ENCODE measurements around the gene MDH2. TPM values are rescaled to one million over a fixed set of nuclear protein-coding genes. Genes with fewer than 3 reads are reported as not detected.
A peak's percentile ranks its signal among the peaks of the same experiment; 100 is the strongest.
"Not testable (repeated sequence)": the region's sequence is repeated elsewhere in the genome, so short reads cannot be mapped to it uniquely, and the experiment has no call there.

The MDH2 gene
- total RNA-seq, 6 experiments from 2014 or later, result 208 to 255 (median 243) TPM

GRCh38 chr7:76008156-76008687, 39.7 kb upstream of the MDH2 start:
- no peak for DNase-seq
- Mint-ChIP-seq H3K4me3 (0 out of 2 replicates have a peak overlapping the region, but pooled peaks have one; percentile 81), H3K9me3 (no peaks in the 10 kb centered on the region), H3K4me1 (ENCODE audit: low read depth) (peaks cover 39% of the 10 kb centered on the region), H3K27ac (peak overlapping the region; percentile 84; the same call in 1 of the 2 replicates), H3K36me3 (ENCODE audit: low read depth) (peaks cover 4% of the 10 kb centered on the region), H3K27me3 (ENCODE audit: insufficient read depth) (no peaks in the 10 kb centered on the region; the same call in 1 of the 2 replicates)
- no peak for TF ChIP-seq CTCF (IDR thresholded peaks at IDR 0.05)

- H3K4me3 Mint-ChIP-seq, result peak overlapping the region; percentile 81; the same call in 1 of the 2 replicates
- no peak for DNase-seq
- H3K9me3 Mint-ChIP-seq, result no peaks in the 10 kb centered on the region
- peaks cover 39% of the 10 kb centered on the region for H3K4me1 Mint-ChIP-seq (ENCODE audit: low read depth)
- peak overlapping the region; percentile 84; the same call in 1 of the 2 replicates for H3K27ac Mint-ChIP-seq
- H3K27me3 Mint-ChIP-seq (ENCODE audit: insufficient read depth), result peaks cover 2% of the 10 kb centered on the region
- peaks cover 4% of the 10 kb centered on the region for H3K36me3 Mint-ChIP-seq (ENCODE audit: low read depth)
- no peak for TF ChIP-seq CTCF (IDR thresholded peaks at IDR 0.05)
Measured at GRCh38 chr7:76009672-76010600, 38.0 kb upstream of the MDH2 start.

- peak; percentile 52 for DNase-seq
- Mint-ChIP-seq H3K4me1 (ENCODE audit: low read depth) (peaks cover 39% of the 10 kb centered on the region), H3K4me3 (peak overlapping the region; percentile 12), H3K27ac (peak overlapping the region; percentile 73), H3K36me3 (ENCODE audit: low read depth) (no peaks in the 10 kb centered on the region; the same call in 1 of the 2 replicates), H3K9me3 (no peaks in the 10 kb centered on the region), H3K27me3 (ENCODE audit: insufficient read depth) (peaks cover 2% of the 10 kb centered on the region)
- no peak for TF ChIP-seq CTCF (IDR thresholded peaks at IDR 0.05)
Measured at GRCh38 chr7:76011442-76011861, 36.5 kb upstream of the MDH2 start.

- H3K9me3 Mint-ChIP-seq, result no peaks in the 10 kb centered on the region
- TF ChIP-seq CTCF (IDR thresholded peaks at IDR 0.05), result no peak
- no peak overlapping the region for H3K27ac Mint-ChIP-seq
- H3K4me3 Mint-ChIP-seq, result no peak overlapping the region
- no peak for DNase-seq
- H3K27me3 Mint-ChIP-seq (ENCODE audit: insufficient read depth), result peaks cover 2% of the 10 kb centered on the region
- peaks cover 11% of the 10 kb centered on the region for H3K4me1 Mint-ChIP-seq (ENCODE audit: low read depth)
- H3K36me3 Mint-ChIP-seq (ENCODE audit: low read depth), result peaks cover 2% of the 10 kb centered on the region
Measured at GRCh38 chr7:76016191-76016947, 31.5 kb upstream of the MDH2 start.

GRCh38 chr7:76018520-76018919, 29.4 kb upstream of the MDH2 start:
- H3K27me3 Mint-ChIP-seq (ENCODE audit: insufficient read depth); H3K4me3 Mint-ChIP-seq; H3K27ac Mint-ChIP-seq; H3K9me3 Mint-ChIP-seq; DNase-seq; H3K4me1 Mint-ChIP-seq (ENCODE audit: low read depth); H3K36me3 Mint-ChIP-seq (ENCODE audit: low read depth): not testable (repeated sequence)

Measured in HFFc6 (cell line).